HG02588 (cell line): ENCODE results near the gene PREX1.

Experiments used
- ATAC-seq: cut with Tn5 transposase; IDR thresholded peaks from one replicate; pipeline ENCODE4 v1.9.1; 2021; ENCODE audit warnings: mild to moderate bottlenecking, moderate library complexity; ENCODE audit not compliant: unreplicated experiment

Gene PREX1

DNA sequence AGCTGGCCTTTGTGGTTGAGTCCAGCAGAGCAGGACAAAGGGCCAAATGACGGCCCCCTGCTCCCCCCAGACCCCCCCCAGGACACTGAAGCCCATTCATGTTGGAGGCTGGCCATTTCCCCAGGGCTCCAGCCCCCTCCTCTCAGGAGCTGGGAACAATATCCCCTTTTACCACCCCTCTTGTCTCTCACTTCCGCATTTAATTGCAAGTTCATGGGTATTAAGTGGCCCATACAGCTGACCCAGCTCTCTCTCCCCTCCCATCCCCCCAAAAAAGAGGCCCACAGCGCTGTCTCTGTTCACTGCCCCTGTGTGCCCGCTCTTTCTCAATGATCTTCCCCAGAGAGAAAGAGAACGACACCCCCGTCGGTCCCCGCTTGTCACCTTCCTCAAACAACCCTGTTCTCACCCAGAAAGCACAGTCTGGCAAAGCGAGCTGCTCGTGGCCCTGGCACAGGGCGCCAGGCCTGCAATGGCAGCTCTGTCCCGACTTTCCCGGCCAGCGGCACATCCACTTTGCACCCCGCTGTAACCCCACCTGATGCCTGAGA is 30.4 kb downstream of the PREX1 start:
- ATAC-seq, result no peak

DNA sequence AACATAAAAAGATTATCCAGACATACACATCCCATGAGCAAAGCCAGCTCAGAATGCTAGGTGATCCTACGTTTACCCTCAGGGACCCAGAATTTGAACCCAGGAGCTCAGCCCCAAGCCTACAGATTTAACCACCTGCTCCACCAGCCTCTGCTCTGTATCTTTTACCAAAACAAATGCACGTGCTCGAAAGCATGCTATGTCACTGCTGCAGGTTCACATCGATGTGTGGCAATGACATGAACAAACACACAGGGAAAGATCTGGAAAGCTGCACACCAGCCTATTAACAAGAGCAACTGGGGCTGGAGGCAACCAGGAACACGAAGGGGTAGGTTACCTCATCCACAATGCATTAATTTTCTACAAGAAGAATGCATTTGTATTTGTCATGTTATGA is 32.1 kb downstream of the PREX1 start:
- ATAC-seq, result no peak

- ATAC-seq, result no peak
These were observed 32.9 kb downstream of the PREX1 start for GRCh38 chr20:48794816-48795457.

- no peak for ATAC-seq
These were observed 33.4 kb downstream of the PREX1 start for GRCh38 chr20:48794360-48794759.

- no peak for ATAC-seq
These were observed 34.0 kb downstream of the PREX1 start for GRCh38 chr20:48793776-48794175.

GRCh38 chr20:48791666-48792071 is 36.1 kb downstream of the PREX1 start:
- no peak for ATAC-seq

DNA sequence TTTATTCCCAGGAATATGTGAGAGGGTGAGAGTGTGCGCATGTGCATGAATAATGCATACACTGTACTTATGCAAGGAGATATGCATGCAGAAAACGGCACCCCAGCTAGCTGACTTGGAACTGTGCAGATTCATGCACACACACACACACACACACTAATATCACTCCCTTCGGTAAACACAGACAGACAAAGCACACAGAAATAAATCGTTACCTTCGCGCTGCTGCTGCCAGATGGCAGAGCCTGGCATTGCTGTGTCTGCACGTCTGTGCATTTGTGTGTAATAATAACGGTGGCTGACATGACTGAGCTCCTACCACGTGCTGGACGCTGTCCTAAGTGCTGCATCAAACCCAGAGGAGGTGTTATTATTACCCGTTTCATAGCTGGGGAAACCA is 36.8 kb downstream of the PREX1 start:
- no peak for ATAC-seq

DNA sequence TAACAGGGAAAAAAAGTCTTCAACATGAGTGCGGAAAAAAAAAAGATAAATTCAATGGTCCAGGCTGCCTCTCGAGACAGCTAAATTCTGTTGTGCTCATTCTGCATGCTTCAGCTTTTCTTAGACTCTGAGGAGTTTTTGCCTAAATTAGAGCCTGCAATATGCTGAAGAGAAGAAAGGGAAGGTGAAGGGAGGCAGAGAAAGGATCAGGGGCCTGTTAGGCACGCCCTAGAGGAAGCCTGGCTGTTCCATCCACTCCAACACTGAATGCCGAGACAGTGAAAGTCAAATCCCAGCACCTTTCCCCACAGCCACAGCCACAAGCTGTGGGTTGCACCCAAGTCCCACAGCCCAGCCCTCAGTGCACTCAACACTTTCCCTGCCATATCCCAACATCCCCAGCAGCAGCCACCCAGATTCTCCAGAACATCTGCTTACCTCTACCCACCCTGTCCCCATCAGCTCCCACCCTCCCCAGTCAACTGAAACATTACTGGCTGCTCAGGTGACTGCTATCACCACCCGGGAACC is 37.3 kb downstream of the PREX1 start:
- no peak for ATAC-seq

DNA sequence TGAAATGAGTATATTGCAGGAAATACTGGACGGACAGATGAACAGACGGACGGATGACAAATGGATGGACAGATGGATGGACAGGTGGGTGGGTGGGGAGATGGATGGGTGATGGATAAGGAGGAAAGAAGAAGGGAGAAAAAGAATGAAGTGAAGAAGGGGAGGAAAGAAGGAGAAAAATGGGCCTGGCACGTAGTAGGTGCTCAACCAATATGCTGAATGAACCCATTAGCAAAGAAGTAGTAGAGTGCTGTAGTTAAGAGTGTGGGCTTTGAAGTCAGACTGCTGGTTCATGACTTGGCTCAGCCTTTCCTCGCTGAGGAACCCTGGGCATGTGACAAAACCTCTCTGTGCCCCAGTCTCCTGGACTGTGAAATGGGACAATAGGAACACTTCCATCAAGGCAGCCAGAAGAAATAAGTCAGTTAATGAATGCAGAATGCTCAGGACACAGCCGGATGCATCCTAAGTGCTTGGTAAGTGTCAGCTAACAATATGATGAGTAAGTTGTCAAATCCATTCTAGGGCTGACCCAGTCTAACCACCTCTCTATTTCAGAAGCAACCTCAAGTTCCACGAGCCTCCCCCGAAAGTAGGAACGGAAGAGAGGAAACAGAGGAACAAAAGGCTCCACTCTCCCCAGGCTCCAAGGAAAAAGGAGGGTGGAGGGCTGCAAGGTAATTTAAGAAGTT is 37.9 kb downstream of the PREX1 start:
- no peak for ATAC-seq

- ATAC-seq, result no peak
These were observed 38.6 kb downstream of the PREX1 start for GRCh38 chr20:48789185-48789668.

GRCh38 chr20:48788486-48789072 is 39.2 kb downstream of the PREX1 start:
- peak; percentile 49 for ATAC-seq

DNA sequence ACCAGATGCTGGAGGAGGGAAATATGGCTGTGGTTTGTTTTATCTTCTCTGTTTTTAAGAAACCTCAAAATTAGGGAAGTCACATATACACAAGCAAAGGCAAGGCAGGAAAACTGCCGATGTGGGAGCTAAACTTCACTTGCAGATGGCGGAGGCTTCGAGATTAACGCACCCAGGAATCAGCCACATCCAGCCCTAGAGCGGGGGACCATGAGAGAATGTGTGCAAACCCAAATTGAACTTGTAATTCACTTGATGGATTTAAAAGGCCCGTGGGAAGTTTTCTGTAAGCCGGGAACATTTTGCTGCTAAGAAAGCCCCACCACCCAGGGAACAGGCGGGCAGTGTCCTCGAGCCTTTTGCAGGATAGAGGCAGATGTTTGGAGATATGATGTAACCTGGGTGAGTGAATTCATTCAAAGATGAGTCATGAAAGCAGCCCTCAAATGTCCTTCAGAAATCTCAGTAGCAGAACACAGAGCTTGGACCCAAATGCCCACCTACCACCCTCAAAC is 39.9 kb downstream of the PREX1 start:
- no peak for ATAC-seq

DNA sequence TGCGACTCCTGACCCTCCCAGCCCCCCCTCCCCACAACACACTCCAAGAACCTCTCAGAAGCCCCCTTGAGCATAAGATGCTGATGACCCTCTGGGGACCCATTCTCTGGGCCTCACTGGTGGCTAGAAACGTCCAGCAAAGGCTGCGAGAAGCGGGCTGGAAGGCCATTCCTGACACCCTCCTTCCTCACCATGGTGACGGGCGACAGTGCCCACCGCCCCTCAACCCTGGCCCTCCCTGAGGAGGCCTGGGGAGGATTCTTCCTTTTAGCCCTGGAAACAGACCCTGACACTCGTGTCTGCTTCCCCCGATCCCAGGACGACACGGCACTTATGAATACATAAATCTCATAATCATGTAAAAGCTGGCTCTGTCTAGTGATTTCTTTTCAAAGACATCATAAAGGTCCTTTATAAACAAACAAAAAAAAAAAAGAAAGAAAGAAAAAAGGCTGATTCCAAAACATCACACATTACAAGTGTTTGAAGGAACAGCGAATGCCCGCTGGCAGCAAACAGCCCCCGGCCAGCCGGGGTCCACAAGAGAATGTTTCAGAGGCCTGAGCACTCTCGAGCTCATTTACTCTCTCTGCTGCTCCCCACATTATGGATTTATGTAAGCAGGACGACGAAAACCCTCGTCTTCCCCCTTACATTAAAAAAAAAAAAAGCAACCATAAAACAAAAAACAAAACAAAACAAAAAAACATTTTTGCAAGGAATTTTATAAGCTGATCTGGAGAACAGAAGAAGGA is 40.7 kb downstream of the PREX1 start:
- ATAC-seq, result no peak

DNA sequence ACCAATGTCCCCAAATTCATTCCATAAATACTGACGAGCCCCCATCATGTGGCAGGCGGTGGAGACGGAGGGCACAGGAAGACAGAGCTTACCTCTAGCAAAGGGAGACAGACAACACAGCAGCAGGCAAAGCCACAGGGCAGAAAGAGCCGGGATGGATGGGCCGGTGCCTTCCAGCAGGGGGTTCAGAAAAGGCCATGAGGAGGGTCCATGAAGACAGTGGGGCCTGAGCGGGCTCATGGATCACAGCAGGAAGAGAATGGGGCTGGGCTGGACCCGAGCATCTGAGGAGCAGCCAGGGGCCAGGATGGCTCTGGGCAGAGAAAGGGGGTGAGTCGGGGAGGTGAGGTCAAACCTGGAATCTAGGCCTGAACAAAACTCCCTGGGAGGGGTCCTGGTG is 42.0 kb downstream of the PREX1 start:
- ATAC-seq, result no peak

DNA sequence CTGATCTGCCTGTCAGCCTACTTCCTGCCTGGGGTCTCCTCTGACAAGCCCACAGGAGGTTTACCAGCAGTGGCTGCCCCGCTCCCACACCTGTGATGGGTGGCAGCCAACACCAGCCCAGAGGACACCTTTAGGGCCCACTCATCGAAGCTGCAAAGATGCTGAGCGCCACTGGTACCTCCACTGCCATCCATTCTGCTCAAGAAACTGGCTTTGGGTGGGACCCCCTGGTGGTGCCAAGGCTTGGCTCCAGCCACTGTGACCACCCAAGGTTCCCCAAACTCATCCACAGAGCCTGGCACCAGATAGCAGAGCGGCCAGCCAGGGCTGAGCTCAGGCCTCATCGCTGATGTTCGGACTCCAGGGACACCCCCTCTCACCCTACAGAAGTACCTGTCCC is 42.5 kb downstream of the PREX1 start:
- no peak for ATAC-seq

DNA sequence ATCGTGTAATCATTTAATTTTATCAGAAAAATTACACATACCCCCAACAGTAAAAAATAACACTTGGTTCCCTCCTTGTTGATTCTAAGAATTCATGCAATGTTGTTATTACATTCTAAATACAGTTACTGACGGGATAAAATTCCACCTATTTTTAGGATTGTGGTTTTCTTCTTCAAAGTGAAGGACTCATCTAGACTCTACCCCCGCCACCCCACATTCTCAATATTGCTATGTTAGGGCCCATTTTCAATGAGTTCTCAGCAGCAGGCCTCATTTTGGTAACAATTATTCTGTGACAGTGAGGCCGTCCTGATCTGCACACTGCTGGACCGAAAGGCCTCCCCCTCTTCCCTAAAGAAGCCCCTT is 43.5 kb downstream of the PREX1 start:
- no peak for ATAC-seq

DNA sequence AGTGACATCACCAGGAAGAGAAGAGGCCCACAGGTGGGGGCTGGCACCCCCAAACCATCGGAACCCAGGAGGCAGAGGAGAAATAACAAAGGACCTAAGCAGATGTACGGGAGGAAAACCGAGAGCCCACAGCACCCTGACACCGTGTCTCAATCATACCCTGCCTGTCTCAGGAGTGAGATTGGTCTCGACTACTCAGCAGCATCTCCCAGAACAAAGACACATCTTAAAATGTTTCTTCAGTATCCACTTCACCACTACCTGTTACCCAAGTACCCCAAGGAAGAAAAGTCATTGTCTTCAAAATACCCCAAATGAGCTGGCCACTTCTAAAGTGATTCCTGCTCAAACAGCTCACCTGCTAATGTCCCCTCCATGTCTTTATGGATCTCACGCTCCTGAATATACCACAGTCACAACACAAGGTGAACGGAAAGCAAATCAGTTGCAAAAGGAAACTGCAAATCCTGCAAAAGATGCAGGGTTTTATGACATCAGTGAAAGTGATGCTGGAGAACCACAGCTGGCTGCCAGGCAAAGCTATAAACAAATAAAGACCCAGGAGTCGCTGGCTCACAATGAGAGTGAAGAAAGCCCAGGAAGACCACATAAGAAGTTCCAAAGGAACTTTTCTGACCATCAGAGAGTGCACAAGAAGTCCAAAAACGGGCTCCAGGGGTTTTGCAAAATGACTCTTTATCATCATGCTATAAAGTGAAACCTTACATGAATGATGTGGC is 44.1 kb downstream of the PREX1 start:
- no peak for ATAC-seq

DNA sequence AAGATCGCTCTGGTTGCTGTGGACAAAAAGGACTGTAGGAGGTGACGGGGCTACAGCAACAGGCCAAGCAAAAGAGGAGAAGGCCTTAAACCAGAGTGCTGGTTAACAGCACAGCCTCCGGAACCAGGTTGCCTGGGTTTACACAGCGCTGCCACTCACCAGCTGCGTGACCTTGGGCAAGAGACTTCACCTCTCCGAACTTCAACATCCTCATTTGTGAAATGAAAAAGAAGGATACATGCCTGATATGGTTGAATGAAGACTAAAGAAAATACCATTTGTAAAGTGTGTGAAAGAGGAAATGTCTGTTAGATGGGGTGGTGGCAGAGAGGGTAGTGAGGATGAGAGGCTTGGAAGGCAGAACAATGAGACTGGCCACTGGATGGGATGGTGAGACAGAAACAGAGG is 44.9 kb downstream of the PREX1 start:
- ATAC-seq, result no peak

DNA sequence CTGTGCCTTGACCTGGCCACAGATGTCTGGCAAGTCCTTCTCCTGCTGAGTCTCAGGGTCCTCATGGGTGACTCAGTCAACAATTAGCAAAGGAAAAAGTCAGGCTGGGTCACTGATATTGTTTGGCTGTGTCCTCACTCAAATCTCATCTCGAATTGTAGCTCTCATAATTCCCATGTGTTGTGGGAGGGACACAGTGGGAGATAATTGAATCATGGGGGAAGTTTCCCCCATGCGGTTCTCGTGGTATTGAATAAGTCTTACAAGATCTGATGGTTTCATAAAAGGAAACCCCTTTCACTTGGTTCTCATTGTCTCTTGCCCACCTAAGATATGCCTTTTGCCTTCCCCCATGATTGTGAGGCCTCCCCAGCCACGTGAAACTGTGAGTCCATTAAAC is 45.7 kb downstream of the PREX1 start:
- ATAC-seq, result no peak

GRCh38 chr20:48781634-48782033 is 46.2 kb downstream of the PREX1 start:
- ATAC-seq, result no peak
